Spleen (tissue), 7 donors: ENCODE data around the gene PEX1.

Experiments used
- CTCF ChIP-seq, 11 experiments: fragments of 200-600 bp in 7 of 11; fragments of 450-650 bp in 4 of 11; sonication (generic) in 4 of 11; IDR thresholded peaks in 8 of 11; conservative IDR thresholded peaks in 3 of 11; 1 replicate in 7 of 11; 2 replicates in 4 of 11; pipeline versions ENCODE4 v1.4.0 to v1.8.0; 2016 to 2021; ENCODE audit warnings: antibody characterized with exemption in 11 of 11, inconsistent platforms in 4 of 11, mild to moderate bottlenecking in 1 of 11
- POLR2A ChIP-seq, 3 donors: fragments of 450-650 bp; IDR thresholded peaks; one replicate each; pipeline ENCODE4 v1.5.1; 2017; ENCODE audit warnings: antibody characterized with exemption in 3 of 3, mild to moderate bottlenecking in 1 of 3
- POLR2AphosphoS5 ChIP-seq, 3 donors: sonication (generic); formaldehyde crosslinking; IDR thresholded peaks; one replicate each; pipeline ENCODE4 v1.5.1; 2017; ENCODE audit warnings: antibody characterized with exemption in 3 of 3
- donor health status: DM: no; HTN: no; CAD: no; lungs with moderate emphysema.
- donor health status: DM: no; HTN: no; CAD: no.
- donor health status: DM: no; HTN: no; CAD: no.

GRCh38 chr7:92517631-92518030 lies 10.7 kb downstream of the PEX1 start:
- no peak for TF ChIP-seq CTCF (IDR thresholded peaks at IDR 0.05 in 8 of 11, conservative IDR thresholded peaks at IDR 0.05 in 3 of 11)
- TF ChIP-seq POLR2A (IDR thresholded peaks at IDR 0.05), result no peak
- no peak for TF ChIP-seq POLR2AphosphoS5 (IDR thresholded peaks at IDR 0.05)
